Measurements from ENCODE around the gene SMCO1. TPM values are rescaled to one million over a fixed set of nuclear protein-coding genes. Genes with fewer than 3 reads are reported as not detected.

SMCO1 gene
- total and polyA plus RNA-seq, 2 of the 4 experiments (the other 2 are of a cell fraction), result not detected

GRCh38 chr3:196499807-196500524 is 15.2 kb downstream of the SMCO1 start:
- H2AFZ ChIP-seq (replicated peaks; ENCODE audit: low read length, poor library complexity), result peak overlapping the region; percentile 9
- no peak overlapping the region; the same call in 1 of the 2 replicates for H2BK20ac ChIP-seq (ENCODE audit: low read depth, low read length)
- peak overlapping the region; percentile 66; the same call in 1 of the 2 replicates for H3K4ac ChIP-seq (ENCODE audit: low read depth, low read length)
- H3K18ac ChIP-seq (ENCODE audit: low read depth, low read length), result no peak overlapping the region; the same call in 1 of the 2 replicates
- H3K4me2 ChIP-seq (ENCODE audit: low read depth, low read length), result peak overlapping the region; percentile 95
- peaks cover 5% of the 10 kb centered on the region; the same call in 1 of the 2 replicates for H3K9me1 ChIP-seq (ENCODE audit: insufficient read depth, low read length)
- BruUV-seq (replicated peaks), result no TSS peak
- H2BK15ac ChIP-seq (ENCODE audit: low read depth, low read length), result no peak overlapping the region
- dilution Hi-C loops (cut with HindIII; ENCODE audit: low sequenced_read_pairs, unreplicated experiment), result no loop called here
- H3K9me3 ChIP-seq (ENCODE audit: control insufficient read depth, insufficient read depth, low read length), result no peaks in the 10 kb centered on the region
- peak overlapping the region; percentile 44; the same call in 1 of the 2 replicates for H2AK5ac ChIP-seq (ENCODE audit: low read depth, low read length)
- H4K91ac ChIP-seq (ENCODE audit: insufficient read depth, low read depth, low read length), result 0 out of 2 replicates have a peak overlapping the region, but pooled peaks have one; percentile 37
- ChIA-PET CTCF (interaction anchor here (0.9 kb wide), 1 partner anchor 232 kb away, joined by 4 read pairs; no protein-coding TSS in a partner anchor), POLR2A (ENCODE audit: unreplicated experiment) (no interaction called here)
- H4K8ac ChIP-seq (ENCODE audit: low read depth in 2 of 2, low read length in 2 of 2), result peak overlapping the region in 1 of 2 experiments; percentile 82; a peak in 2 of 4 replicates
- DNase-seq (no peak), ATAC-seq (ENCODE audit: low read depth) (no peak)
- H2AK9ac ChIP-seq (replicated peaks; ENCODE audit: low read depth, low read length, poor library complexity), result no peak overlapping the region
- in situ Hi-C loops (cut with MboI; ENCODE audit: low sequenced_read_pairs), result no loop called here
- peak overlapping the region; percentile 44 for H3K23ac ChIP-seq (ENCODE audit: low read depth, low read length)
- H3K4me1 ChIP-seq (ENCODE audit: control insufficient read depth, insufficient read depth, low read length), result peaks cover 2% of the 10 kb centered on the region; the same call in 1 of the 2 replicates
- peak overlapping the region; percentile 53; the same call in 1 of the 2 replicates for H4K5ac ChIP-seq (ENCODE audit: low read depth, low read length)
- H3K4me3 ChIP-seq (ENCODE audit: insufficient read depth, low read depth, low read length), result peak overlapping the region; percentile 32
- no peaks in the 10 kb centered on the region for H3K27me3 ChIP-seq (ENCODE audit: control insufficient read depth, insufficient read depth, low read length)
- H3K79me1 ChIP-seq (ENCODE audit: low read depth in 1 of 2, low read length in 2 of 2), result peaks cover 5 to 55% of the 10 kb centered on the region in 2 experiments
- H3K14ac ChIP-seq (replicated peaks; ENCODE audit: low read depth, low read length), result peak overlapping the region; percentile 64
- H2BK120ac ChIP-seq (ENCODE audit: low read depth, low read length), result peak overlapping the region; percentile 52; the same call in 1 of the 2 replicates
- H4K20me1 ChIP-seq (ENCODE audit: insufficient read depth, low read length), result peaks cover 47% of the 10 kb centered on the region
- peaks cover 3% of the 10 kb centered on the region; the same call in 1 of the 2 replicates for H3K36me3 ChIP-seq (ENCODE audit: control insufficient read depth, insufficient read depth, low read length)
- intact Hi-C loops (cut with micrococcal nuclease), result loop anchor here (5.0 kb wide), 1 partner anchor 248 kb away; no protein-coding TSS in a partner anchor
- peak overlapping the region; percentile 43; the same call in 1 of the 2 replicates for H3K27ac ChIP-seq (ENCODE audit: insufficient read depth, low read length)
- peak overlapping the region; percentile 57; the same call in 1 of the 2 replicates for H3K9ac ChIP-seq (ENCODE audit: low read depth, low read length)
- H3K56ac ChIP-seq (ENCODE audit: extremely low read depth, insufficient read depth, low read length), result no peak overlapping the region; the same call in 1 of the 2 replicates
- H2BK5ac ChIP-seq (ENCODE audit: low read depth, low read length, poor library complexity, severe bottlenecking), result peak overlapping the region; percentile 4
- no CpG with 5 or more reads among the region's 11 CpGs for WGBS, 2 experiments (ENCODE audit: extremely low coverage in 2 of 2, insufficient read length in 1 of 2)
- TF ChIP-seq CTCF (conservative IDR thresholded peaks at IDR 0.05; ENCODE audit: low read depth, low read length) (no peak), NFE2L2 (IDR thresholded peaks at IDR 0.05; ENCODE audit: low read depth, low read length) (no peak), RFX5 (IDR thresholded peaks at IDR 0.05; ENCODE audit: low read depth, low read length) (no peak), MAFK (IDR thresholded peaks at IDR 0.05; ENCODE audit: low read depth, low read length) (no peak), CEBPB (IDR thresholded peaks at IDR 0.05; ENCODE audit: low read depth, low read length) (no peak), CHD1 (IDR thresholded peaks at IDR 0.05; ENCODE audit: low read depth, low read length) (no peak), MAZ (IDR thresholded peaks at IDR 0.05; ENCODE audit: borderline replicate concordance, low read depth, low read length) (no peak), FOS (IDR thresholded peaks at IDR 0.05; ENCODE audit: low read depth, low read length) (no peak), BHLHE40 (IDR thresholded peaks at IDR 0.05; ENCODE audit: low read depth, low read length) (no peak), MXI1 (IDR thresholded peaks at IDR 0.05; ENCODE audit: borderline replicate concordance, low read depth, low read length) (no peak), ELK1 (IDR thresholded peaks at IDR 0.05; ENCODE audit: borderline replicate concordance, low read depth, low read length) (no peak), POLR2A (IDR thresholded peaks at IDR 0.05; ENCODE audit: low read depth, low read length) (no peak), RAD21 (IDR thresholded peaks at IDR 0.05; ENCODE audit: low read length) (no peak), RCOR1 (IDR thresholded peaks at IDR 0.05; ENCODE audit: insufficient replicate concordance, low read length) (no peak)
